22Rv1 (cell line): ENCODE measurements around the gene COL27A1.

Source experiments
- CTCF ChIP-seq: fragments of 450-650 bp; IDR thresholded peaks from 2 replicates; pipeline ENCODE4 v1.5.1; 2017; ENCODE audit warnings: mild to moderate bottlenecking
- ZFX ChIP-seq: fragments of 450-650 bp; IDR thresholded peaks from 2 replicates; pipeline ENCODE4 v1.6.1; 2017; ENCODE audit warnings: antibody characterized with exemption, borderline replicate concordance

- TF ChIP-seq CTCF = no peak
- TF ChIP-seq ZFX = no peak
Observed at GRCh38 chr9:114120192-114121014, 34.9 kb upstream of the COL27A1 start.
